ENCODE results near the gene XRCC2.

- TF ChIP-seq CTCF (IDR thresholded peaks at IDR 0.05; ENCODE audit: poor library complexity, severe bottlenecking) (no peak), REST (IDR thresholded peaks at IDR 0.05; ENCODE audit: borderline replicate concordance) (no peak), EP300 (conservative IDR thresholded peaks at IDR 0.05; ENCODE audit: poor library complexity, severe bottlenecking) (no peak), EZH2 (IDR thresholded peaks at IDR 0.05; ENCODE audit: borderline replicate concordance, insufficient read depth, low read length, poor library complexity, severe bottlenecking) (no peak), POLR2AphosphoS5 (IDR thresholded peaks at IDR 0.05) (no peak), MXI1 (conservative IDR thresholded peaks at IDR 0.05; ENCODE audit: poor library complexity, severe bottlenecking) (no peak), RAD21 (conservative IDR thresholded peaks at IDR 0.05) (no peak)
Measured at GRCh38 chr7:152600266-152600665, 75.7 kb downstream of the XRCC2 start.

All from neural cell (in vitro differentiated cells).